Suppressor macrophage treated with lipopolysaccharide for 4 hours (primary cell): ENCODE data around the gene HNRNPUL2.
A peak's percentile ranks its signal among the peaks of the same experiment; 100 is the strongest.

Experiments used
- DNase-seq: peaks from one replicate; pipeline ENCODE4 v3.0.0-alpha.2; 2020

The HNRNPUL2 gene

GRCh38 chr11:62726156-62726914 lies 922 bp downstream of the HNRNPUL2 start:
- no peak for DNase-seq

- no peak for DNase-seq
Observed at GRCh38 chr11:62725646-62726045, 1.6 kb downstream of the HNRNPUL2 start.

GRCh38 chr11:62724171-62724570 lies 3.1 kb downstream of the HNRNPUL2 start:
- no peak for DNase-seq

GRCh38 chr11:62721994-62722393 lies 5.3 kb downstream of the HNRNPUL2 start:
- no peak for DNase-seq

GRCh38 chr11:62719302-62719978 lies 7.8 kb downstream of the HNRNPUL2 start:
- DNase-seq = no peak

GRCh38 chr11:62716816-62717215 lies 10.4 kb downstream of the HNRNPUL2 start:
- DNase-seq = no peak

GRCh38 chr11:62716206-62716605 lies 11.1 kb downstream of the HNRNPUL2 start:
- no peak for DNase-seq

GRCh38 chr11:62715150-62716130 lies 11.8 kb downstream of the HNRNPUL2 start:
- DNase-seq = no peak

- no peak for DNase-seq
Observed at GRCh38 chr11:62713343-62713742, 13.9 kb downstream of the HNRNPUL2 start.

GRCh38 chr11:62712861-62713260 lies 14.4 kb downstream of the HNRNPUL2 start:
- no peak for DNase-seq

- no peak for DNase-seq
Observed at GRCh38 chr11:62712276-62712812, 14.9 kb downstream of the HNRNPUL2 start.

- peak; percentile 82 for DNase-seq
Observed at GRCh38 chr11:62710001-62710345, 17.3 kb downstream of the HNRNPUL2 start.

GRCh38 chr11:62709247-62710000 lies 17.8 kb downstream of the HNRNPUL2 start:
- peak; percentile 99 for DNase-seq

- DNase-seq = no peak
Observed at GRCh38 chr11:62708793-62709192, 18.5 kb downstream of the HNRNPUL2 start.

GRCh38 chr11:62708392-62708791 lies 18.9 kb downstream of the HNRNPUL2 start:
- DNase-seq = no peak

GRCh38 chr11:62707277-62707861 lies 19.9 kb downstream of the HNRNPUL2 start, which contains the start of the genes BSCL2 and GNG3:
TSS of gene BSCL2 (minus strand) at chr11:62707424. CDS start at chr11:62707195, 229 bp downstream.
TSS of gene GNG3 (plus strand) at chr11:62707676. CDS start at chr11:62708296, 620 bp downstream.
- no peak for DNase-seq

GRCh38 chr11:62706850-62707247 lies 20.4 kb downstream of the HNRNPUL2 start:
- DNase-seq = no peak

GRCh38 chr11:62705880-62706849 lies 21.1 kb downstream of the HNRNPUL2 start:
- peak; percentile 98 for DNase-seq

- DNase-seq = peak; percentile 45
Observed at GRCh38 chr11:62705413-62705812, 21.8 kb downstream of the HNRNPUL2 start.

GRCh38 chr11:62703921-62704320 lies 23.3 kb downstream of the HNRNPUL2 start:
- peak; percentile 43 for DNase-seq
